HG02759 (cell line): ENCODE measurements around the gene SLC25A5.
"Not testable (repeated sequence)": the region's sequence is repeated elsewhere in the genome, so short reads cannot be mapped to it uniquely, and the experiment has no call there.

Source experiments
- ATAC-seq: cut with Tn5 transposase; IDR thresholded peaks from one replicate; pipeline ENCODE4 v1.9.1; 2021; ENCODE audit warnings: mild to moderate bottlenecking, moderate library complexity; ENCODE audit not compliant: unreplicated experiment

Gene SLC25A5

GRCh38 chrX:119467842-119468550, at the start of gene SLC25A5:
Gene SLC25A5 (plus strand): TSS chrX:119468444. CDS start chrX:119468516, 72 bp downstream.
- ATAC-seq: peak; percentile 91

DNA sequence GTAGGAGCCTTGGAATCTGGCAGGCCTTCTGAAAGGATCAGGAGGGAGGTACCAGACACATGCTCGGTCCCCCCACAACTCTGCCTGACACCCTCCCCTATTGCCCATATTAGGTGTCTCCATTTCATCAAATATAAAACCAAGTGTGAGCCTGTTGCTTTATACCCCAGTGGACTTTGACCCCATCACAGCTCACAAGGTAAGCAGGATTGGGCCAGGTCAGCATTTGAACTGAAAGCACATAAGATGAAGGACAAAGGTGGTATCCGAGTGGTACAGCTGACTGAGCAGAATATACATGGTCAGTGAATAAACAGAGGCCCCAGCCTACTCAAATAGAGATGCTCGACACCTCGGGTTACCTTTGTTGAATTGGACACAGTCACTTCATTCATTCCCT, 49.1 kb upstream of the SLC25A5 start:
- ATAC-seq: no peak

- ATAC-seq: no peak
These were observed 48.3 kb upstream of the SLC25A5 start for GRCh38 chrX:119419898-119420297.

DNA sequence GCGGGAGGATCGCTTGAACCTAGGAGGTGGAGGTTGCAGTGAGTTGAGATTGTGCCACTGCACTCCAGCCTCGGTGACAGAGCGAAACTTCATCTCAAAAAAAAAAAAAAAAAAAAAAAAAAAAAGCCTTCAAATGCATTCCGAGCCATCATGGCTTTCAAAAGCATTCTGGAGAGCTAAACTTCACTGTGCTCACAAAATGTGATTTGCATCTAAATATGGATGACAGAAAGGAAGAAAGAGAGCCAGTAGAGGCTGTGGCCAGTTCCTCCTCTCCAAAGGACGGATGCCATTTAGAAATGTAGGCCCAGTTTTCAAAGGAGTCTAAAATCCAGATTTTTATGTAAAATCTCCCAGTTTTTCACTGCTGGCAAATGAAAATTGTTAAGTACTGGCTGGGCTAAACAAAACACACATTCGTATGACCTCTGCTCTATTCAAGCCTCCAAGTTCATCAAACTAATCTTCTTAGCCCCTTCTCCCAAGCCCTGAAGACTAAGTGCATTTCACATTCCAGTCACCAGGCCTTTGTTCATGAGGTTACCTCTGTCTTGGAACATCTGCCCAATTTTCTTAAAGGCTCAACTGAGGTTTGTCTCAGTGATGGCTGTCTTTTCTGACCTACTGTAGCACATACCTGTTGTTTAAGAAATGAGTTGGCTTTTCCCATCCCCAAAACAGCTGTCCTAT, 47.1 kb upstream of the SLC25A5 start:
- ATAC-seq: no peak

DNA sequence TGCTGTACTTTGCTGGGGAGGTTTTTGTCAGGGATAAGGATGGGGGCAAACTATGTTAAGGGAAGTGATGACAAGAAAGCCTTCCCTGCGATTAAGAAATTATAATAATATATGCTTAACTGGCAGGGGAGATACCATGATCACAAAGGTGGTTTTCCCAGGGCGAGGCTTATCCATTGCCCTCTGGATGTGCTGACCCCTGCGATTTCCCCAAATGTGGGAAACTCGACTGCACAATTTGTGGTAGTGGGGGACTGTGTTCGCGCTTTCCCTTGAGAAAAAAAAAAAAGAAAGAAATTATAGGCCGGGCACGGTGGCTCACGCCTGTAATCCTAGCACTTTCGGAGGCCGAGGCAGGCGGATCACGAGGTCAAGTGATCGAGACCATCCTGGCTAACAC, 44.6 kb upstream of the SLC25A5 start:
- ATAC-seq: no peak

GRCh38 chrX:119424999-119425398, 43.2 kb upstream of the SLC25A5 start:
- ATAC-seq: no peak

- peak; percentile 86 for ATAC-seq
These were observed 41.0 kb upstream of the SLC25A5 start for GRCh38 chrX:119427024-119427794.

GRCh38 chrX:119427795-119428185, 40.5 kb upstream of the SLC25A5 start:
- no peak for ATAC-seq

DNA sequence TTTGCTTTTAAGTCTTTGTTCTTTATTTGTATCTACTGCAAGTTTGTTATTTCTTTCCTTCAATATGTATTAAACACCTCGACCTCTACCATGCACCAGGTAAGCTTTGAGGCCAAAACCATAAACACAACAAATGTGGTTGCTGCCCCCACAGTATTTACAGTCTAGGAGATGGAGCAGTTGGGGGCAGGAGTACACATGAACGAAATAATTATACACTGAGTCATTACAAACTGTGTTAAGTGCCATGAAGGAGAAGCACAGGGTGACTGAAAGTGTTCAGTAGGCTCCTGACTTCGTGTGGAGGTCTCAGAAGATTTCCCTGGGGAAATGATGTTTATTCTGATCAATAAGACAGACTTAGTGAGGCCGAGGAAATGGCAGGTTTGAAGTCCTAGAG, 38.8 kb upstream of the SLC25A5 start:
- no peak for ATAC-seq

- not testable (repeated sequence) for ATAC-seq
These were observed 26.9 kb upstream of the SLC25A5 start for GRCh38 chrX:119441295-119441694.

DNA sequence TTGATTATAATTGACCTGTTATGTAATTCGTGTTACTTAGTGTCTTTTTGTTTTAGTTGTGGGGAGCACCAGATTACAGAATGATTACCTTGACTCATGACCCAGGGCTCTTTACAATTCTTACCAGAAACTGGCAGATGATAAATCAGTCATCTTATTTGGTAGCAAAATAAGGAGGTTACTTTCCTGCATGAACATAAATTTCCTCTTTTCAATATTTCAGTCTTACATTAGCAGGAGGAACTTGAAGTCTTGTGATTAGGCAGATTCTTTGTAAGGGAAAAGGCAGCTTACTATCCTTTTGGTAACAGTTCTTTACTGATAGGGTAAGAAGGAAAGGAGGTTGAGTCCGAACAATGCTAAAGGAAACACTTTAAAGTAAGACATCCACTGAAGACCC, 26.0 kb upstream of the SLC25A5 start:
- no peak for ATAC-seq

DNA sequence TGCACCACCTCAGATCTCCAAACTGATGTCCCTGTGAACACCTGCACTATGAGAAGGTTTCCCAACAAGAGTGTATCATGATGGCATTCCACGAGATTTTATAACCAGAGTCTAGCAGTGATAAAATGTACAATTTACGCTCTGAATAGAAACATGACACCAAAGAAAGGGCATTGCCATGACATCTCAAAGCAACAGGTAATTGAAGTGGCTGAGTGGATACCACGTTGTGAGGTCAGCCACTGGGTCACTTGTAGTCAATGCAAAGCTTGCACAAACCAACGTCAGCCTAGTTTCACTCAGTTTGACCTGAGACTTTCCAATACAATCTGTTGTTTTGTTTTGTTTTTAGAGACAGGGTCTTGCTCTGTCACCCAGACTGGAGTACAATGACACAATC, 15.0 kb upstream of the SLC25A5 start:
- ATAC-seq: no peak

DNA sequence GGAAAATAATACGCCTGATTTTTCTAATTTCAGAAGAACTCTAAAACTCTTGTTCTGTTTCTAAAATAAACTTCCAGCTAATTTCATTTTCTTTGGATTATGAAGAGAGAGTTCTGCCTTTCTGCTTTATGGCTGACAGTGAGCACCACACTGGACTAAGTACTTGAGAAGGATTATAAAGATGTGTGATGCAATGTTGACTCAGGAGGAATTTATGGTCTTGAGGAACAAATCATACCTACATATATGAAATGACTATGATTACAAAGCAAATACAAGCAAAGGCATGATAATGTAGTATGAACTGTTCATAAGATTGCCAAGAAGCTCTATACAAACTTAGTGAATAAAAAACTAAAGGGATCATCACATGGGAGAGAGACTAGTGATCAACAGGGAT, 13.0 kb upstream of the SLC25A5 start:
- ATAC-seq: no peak

DNA sequence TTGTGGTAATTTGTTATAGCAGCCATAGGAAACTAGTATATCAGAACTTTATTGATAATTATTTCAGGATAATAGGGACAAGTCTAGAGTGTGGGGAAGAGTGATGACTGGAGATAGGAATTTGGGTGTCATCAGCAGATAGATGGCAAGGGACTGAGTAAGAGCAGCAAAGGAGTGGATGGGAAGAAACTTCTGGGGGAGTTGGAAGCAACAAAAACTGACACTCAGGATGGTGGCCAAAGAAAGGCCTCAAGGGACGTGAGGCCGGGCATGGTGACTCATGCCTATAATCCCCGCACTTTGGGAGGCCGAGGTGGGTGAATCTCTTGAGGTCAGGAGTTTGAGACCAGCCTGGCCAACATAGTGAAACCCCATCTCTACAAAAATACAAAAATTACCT, 9.1 kb upstream of the SLC25A5 start:
- ATAC-seq: no peak

GRCh38 chrX:119465555-119465954, 2.7 kb upstream of the SLC25A5 start:
- ATAC-seq: no peak

DNA sequence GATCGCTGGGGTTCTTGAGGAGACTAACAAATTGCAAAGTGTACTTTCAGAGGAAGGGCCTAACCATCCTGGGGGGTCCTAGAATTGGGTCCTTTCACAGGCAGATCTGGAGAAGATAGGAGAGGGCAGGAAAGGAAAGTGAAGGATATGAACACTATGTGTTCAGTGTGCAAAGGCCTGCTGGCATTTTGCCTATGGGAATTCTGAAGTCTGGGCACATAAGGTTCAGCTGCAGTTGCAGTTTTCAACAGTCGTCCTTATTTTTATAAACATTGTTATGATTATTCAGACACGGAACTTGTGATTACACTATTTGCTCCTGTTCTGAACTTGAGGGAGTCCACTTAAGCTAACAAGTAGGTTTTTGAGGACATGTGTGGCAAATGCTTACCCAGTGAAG, 1.3 kb upstream of the SLC25A5 start:
- ATAC-seq: no peak

DNA sequence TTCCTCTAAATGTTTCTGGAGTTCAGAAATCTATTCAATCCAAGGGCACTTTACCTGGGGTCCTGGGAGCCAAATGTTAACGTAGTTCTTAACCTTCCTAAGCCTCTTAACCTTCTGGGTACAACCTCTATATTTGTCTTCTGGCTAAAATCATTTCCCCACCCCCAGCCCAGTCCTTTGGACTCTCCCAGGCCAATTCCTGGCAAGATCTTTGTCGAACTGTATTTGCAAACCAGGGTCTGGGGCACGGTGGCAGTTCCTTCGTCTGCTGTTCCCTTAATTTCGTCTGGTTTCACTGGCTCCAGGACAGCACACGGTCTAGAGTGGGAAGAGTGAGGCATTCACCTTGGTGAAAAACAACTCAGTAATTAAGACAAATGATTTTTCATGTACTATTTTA, 811 bp upstream of the SLC25A5 start:
- ATAC-seq: no peak

- ATAC-seq: peak; percentile 76
These were observed 488 bp downstream of the SLC25A5 start for GRCh38 chrX:119468551-119469312.

GRCh38 chrX:119469313-119469635, 1.0 kb downstream of the SLC25A5 start:
- ATAC-seq: no peak

- ATAC-seq: no peak
These were observed 6.6 kb downstream of the SLC25A5 start for GRCh38 chrX:119474615-119475388.
